ENCODE results near the gene STS. TPM values are rescaled to one million over a fixed set of nuclear protein-coding genes. Genes with fewer than 3 reads are reported as not detected.
A peak's percentile ranks its signal among the peaks of the same experiment; 100 is the strongest.

The STS gene
- total and polyA plus RNA-seq, 3 experiments from 2014 or later, result 1.7 to 2.1 (median 1.9) TPM

DNA sequence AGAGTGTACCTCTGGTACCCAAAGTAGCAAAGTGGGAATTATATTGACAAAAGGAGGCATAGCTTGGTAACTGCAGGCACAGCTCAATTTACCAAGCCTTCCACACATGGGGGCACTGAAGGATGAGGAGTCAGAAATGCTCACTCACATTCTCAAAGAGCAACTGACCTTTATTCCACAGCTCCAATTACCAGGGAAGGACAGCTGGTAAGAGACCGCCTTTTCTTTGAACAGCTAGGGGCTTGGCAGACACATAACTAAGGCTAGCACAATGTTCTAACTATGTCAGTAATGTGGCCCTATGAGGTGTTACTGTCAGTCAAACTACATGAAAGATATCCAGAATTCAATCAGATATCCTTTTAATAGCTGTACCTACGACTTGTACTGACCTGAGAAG is 20.5 kb upstream of the STS start:
- CTCF ChIA-PET, result no interaction called here

DNA sequence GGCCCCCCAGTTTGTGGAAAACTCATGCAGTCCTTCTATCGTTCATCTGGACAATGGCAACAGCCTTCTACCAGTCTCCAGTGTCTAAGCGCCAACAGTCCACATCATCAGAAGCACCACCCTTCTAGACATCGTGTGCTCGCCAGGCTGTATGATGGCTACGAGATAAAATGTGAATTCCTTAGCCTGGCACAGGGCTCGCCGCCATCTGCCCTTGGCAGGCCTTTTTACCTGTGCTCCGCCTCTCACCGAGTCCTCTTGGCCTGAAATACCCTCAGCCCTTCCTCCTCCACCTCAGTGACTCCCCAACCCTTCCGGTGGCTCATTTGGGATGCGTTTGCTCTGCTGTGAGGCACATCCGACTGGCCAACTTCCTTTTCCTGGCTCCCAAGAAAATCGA is 15.9 kb upstream of the STS start:
- H3K36me3 ChIP-seq (ENCODE audit: insufficient read depth, low read length), result no peaks in the 10 kb centered on the region
- Mint-ChIP-seq H3K4me1 (peaks cover 32 to 55% (median 42%) of the 10 kb centered on the region in 3 donors), H3K27ac (no peak overlapping the region), H3K36me3 (peaks cover 0 to 3% (median 1%) of the 10 kb centered on the region in 3 donors), H3K4me3 (no peak overlapping the region), H3K9me3 (no peaks in the 10 kb centered on the region), H3K27me3 (no peaks in the 10 kb centered on the region)
- H3K4me3 ChIP-seq (ENCODE audit: low read length), result no peak overlapping the region
- H3K27ac ChIP-seq (ENCODE audit: low read depth, low read length), result no peak overlapping the region
- H3K4me1 ChIP-seq (ENCODE audit: insufficient read depth, low read length), result no peaks in the 10 kb centered on the region
- no peaks in the 10 kb centered on the region for H3K9me3 ChIP-seq (ENCODE audit: low read length)
- no peaks in the 10 kb centered on the region for H3K27me3 ChIP-seq (ENCODE audit: insufficient read depth, low read length, poor library complexity, severe bottlenecking)
- ChIA-PET CTCF (no interaction called here), POLR2A (no interaction called here)
- no peak for DNase-seq

More for the DNA sequence above, 20.5 kb upstream of the STS start:
- Mint-ChIP-seq H3K4me1 (peaks cover 13 to 35% (median 16%) of the 10 kb centered on the region in 3 donors), H3K27ac (peak overlapping the region in 1 of 8 donors; percentile 33), H3K4me3 (no peak overlapping the region), H3K27me3 (no peaks in the 10 kb centered on the region), H3K9me3 (no peaks in the 10 kb centered on the region), H3K36me3 (peaks cover 6 to 17% (median 9%) of the 10 kb centered on the region in 3 donors)
- no peak overlapping the region for H3K27ac ChIP-seq (ENCODE audit: low read depth, low read length)
- no peaks in the 10 kb centered on the region for H3K9me3 ChIP-seq (ENCODE audit: low read length)
- DNase-seq, result no peak
- no peaks in the 10 kb centered on the region for H3K4me1 ChIP-seq (ENCODE audit: insufficient read depth, low read length)
- H3K36me3 ChIP-seq (ENCODE audit: insufficient read depth, low read length), result no peaks in the 10 kb centered on the region
- POLR2A ChIA-PET, result no interaction called here
- no peak overlapping the region for H3K4me3 ChIP-seq (ENCODE audit: low read length)
- H3K27me3 ChIP-seq (ENCODE audit: insufficient read depth, low read length, poor library complexity, severe bottlenecking), result no peaks in the 10 kb centered on the region

DNA sequence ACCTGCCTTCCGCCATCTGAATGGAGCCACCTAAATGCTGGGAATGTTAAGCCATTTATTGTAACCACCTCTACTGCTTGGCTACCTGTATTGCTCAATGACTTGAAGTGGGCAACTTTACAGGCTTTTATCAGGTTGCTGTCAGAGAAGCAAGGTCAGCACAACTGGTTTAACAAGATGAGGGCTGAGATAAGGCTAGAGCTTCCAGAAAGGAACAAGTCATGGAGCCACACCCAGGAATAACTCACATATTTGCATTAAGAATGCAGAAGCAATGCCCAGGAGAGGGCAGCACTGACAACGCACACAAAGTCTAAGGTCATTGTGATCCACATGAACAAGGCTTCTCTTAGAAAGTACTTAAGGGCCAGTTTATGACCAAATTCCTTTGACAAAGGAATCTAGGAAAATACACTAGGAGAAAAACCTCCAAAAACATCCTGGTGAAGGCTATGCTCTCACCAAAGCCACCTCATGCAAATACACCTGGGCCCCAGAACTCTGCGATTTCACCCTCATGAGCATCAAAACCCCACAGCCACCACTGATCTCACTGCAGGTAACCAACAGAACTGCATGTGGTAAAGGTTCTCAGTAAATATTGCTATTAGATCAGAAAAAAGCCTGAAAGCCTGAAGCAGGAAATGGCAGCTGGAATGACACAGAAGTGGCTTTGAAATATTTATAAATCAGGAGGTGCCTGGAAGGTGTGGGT is 15.0 kb upstream of the STS start:
- peak in 2 of 5 donors; percentile 22 to 43 for DNase-seq
- Mint-ChIP-seq H3K4me1 (peaks cover 32 to 55% (median 42%) of the 10 kb centered on the region in 3 donors), H3K4me3 (peak overlapping the region in 1 of 7 donors; percentile 7), H3K36me3 (peaks cover 0 to 3% (median 1%) of the 10 kb centered on the region in 3 donors), H3K27me3 (no peaks in the 10 kb centered on the region), H3K27ac (peak overlapping the region in 6 of 8 donors; percentile 57 to 93 (median 64)), H3K9me3 (no peaks in the 10 kb centered on the region)
- POLR2A ChIA-PET, result no interaction called here
- H3K27me3 ChIP-seq (ENCODE audit: insufficient read depth, low read length, poor library complexity, severe bottlenecking), result no peaks in the 10 kb centered on the region
- no peaks in the 10 kb centered on the region for H3K9me3 ChIP-seq (ENCODE audit: low read length)
- H3K4me1 ChIP-seq (ENCODE audit: insufficient read depth, low read length), result no peaks in the 10 kb centered on the region
- peak overlapping the region; percentile 16 for H3K27ac ChIP-seq (ENCODE audit: low read depth, low read length)
- H3K36me3 ChIP-seq (ENCODE audit: insufficient read depth, low read length), result no peaks in the 10 kb centered on the region
- CTCF ChIA-PET, result no interaction called here
- no peak overlapping the region for H3K4me3 ChIP-seq (ENCODE audit: low read length)

DNA sequence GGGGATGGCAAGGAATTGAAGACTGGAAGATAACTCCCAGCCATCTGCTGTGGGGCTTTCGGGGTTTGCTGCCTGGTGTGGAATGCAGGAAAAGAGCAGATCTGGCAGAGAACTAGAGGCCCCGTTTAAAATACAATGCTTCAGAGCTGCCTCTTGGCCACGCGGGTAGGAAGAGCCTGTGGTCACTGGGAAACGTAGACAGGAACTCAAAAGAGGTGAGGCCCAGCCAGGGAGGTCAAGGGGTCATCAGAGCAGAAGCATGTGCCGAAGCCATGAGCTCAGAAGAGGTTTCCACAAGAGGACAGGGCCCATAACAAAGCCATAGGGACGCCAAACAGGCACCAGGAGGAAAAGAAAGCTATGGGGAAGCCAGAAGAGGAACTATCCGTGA is 14.5 kb upstream of the STS start:
- CTCF ChIA-PET, result no interaction called here
- Mint-ChIP-seq H3K36me3 (peaks cover 0 to 4% (median 1%) of the 10 kb centered on the region in 3 donors), H3K27ac (peak overlapping the region in 7 of 8 donors; percentile 37 to 93 (median 61)), H3K9me3 (peaks cover 0 to 2% (median 0%) of the 10 kb centered on the region in 5 donors), H3K4me1 (peaks cover 34 to 55% (median 46%) of the 10 kb centered on the region in 3 donors), H3K4me3 (peak overlapping the region in 2 of 7 donors; percentile 6 to 20), H3K27me3 (no peaks in the 10 kb centered on the region)
- POLR2A ChIA-PET, result no interaction called here
- DNase-seq, result no peak
- H3K9me3 ChIP-seq (ENCODE audit: low read length), result no peaks in the 10 kb centered on the region
- peak overlapping the region; percentile 16 for H3K27ac ChIP-seq (ENCODE audit: low read depth, low read length)
- H3K27me3 ChIP-seq (ENCODE audit: insufficient read depth, low read length, poor library complexity, severe bottlenecking), result no peaks in the 10 kb centered on the region
- H3K36me3 ChIP-seq (ENCODE audit: insufficient read depth, low read length), result no peaks in the 10 kb centered on the region
- H3K4me1 ChIP-seq (ENCODE audit: insufficient read depth, low read length), result no peaks in the 10 kb centered on the region
- no peak overlapping the region for H3K4me3 ChIP-seq (ENCODE audit: low read length)

DNA sequence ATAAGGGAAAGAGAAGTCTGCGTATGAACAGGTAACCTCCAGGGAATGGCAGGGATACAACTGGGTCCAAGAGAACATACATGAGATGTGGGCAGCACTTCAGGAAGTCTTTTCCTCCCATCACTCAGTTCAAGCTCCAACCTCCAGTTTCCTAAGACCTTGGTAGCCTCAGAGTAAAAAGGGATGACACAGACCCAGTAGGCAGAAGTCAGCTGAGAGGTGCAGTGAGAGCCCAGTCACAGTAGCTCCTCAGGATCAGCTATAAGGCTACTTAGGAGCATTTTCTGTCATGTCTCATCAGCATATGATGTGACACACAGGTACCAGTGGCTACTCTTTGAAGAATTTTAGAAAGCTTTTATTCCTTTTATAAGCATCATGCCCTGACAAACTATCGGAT is 12.5 kb upstream of the STS start:
- no peaks in the 10 kb centered on the region for H3K27me3 Mint-ChIP-seq
- Histone ChIP-seq H3K27me3 (ENCODE audit: insufficient read depth, low read length, poor library complexity, severe bottlenecking) (no peaks in the 10 kb centered on the region), H3K9me3 (ENCODE audit: low read length) (no peaks in the 10 kb centered on the region), H3K4me1 (ENCODE audit: insufficient read depth, low read length) (no peaks in the 10 kb centered on the region), H3K36me3 (ENCODE audit: insufficient read depth, low read length) (no peaks in the 10 kb centered on the region), H3K4me3 (ENCODE audit: low read length) (no peak overlapping the region), H3K27ac (ENCODE audit: low read depth, low read length) (no peak overlapping the region)
- H3K27ac Mint-ChIP-seq, result peak overlapping the region in 2 of 8 donors; percentile 52 to 53
- H3K4me1 Mint-ChIP-seq, result peaks cover 40 to 57% (median 54%) of the 10 kb centered on the region in 3 donors
- no peak overlapping the region for H3K4me3 Mint-ChIP-seq
- H3K36me3 Mint-ChIP-seq, result peaks cover 0 to 7% (median 5%) of the 10 kb centered on the region in 3 donors
- peaks cover 0 to 2% (median 0%) of the 10 kb centered on the region in 5 donors for H3K9me3 Mint-ChIP-seq
- ChIA-PET POLR2A (no interaction called here), CTCF (no interaction called here)
- no peak for DNase-seq

DNA sequence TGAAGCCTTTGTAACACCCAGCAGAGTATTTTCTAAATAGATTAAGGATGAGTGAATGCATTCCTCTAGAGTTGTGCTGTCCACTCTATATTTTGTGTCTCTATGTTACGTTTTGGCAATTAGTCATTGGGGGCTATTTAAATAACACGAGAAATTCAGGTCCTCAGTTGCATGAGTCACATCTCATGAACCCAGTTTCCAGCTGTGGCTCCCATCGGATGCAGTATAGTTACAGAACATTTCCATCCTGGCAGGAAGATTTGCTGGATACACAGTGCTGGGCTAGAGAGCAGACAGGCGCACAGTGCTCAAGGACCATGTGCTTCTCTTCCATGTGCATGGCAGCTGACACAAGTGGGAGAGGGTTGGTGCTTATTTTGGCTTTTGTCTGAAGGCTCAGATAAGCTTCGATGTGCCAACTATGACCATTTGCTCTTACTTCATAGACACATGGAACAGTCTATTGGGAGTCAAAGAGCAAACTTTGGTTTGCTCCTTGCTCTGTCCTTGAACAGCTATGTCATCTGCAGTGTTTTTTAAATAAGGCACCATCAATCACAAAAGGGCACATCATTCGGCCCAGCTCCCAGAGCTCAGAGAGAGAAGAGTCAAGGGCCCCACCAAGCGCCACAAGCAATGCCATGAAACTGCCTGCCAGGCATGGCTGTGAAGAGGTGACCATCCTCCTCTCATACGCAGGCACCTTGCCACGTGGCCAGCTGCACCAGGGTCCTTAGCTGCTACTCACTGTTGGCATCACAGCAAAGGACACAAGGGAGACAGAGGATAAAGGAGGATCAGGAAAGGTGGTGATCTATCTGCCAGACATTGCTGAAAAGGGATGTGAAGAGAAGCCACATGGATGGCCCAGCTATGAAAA is 8.1 kb upstream of the STS start:
- peaks cover 0 to 2% (median 0%) of the 10 kb centered on the region in 5 donors for H3K9me3 Mint-ChIP-seq
- H3K4me1 Mint-ChIP-seq, result peaks cover 30 to 52% (median 49%) of the 10 kb centered on the region in 3 donors
- no peak overlapping the region for H3K27ac ChIP-seq (ENCODE audit: low read depth, low read length)
- no peaks in the 10 kb centered on the region for H3K9me3 ChIP-seq (ENCODE audit: low read length)
- H3K4me3 ChIP-seq (ENCODE audit: low read length), result no peak overlapping the region
- peak overlapping the region in 1 of 8 donors; percentile 20 for H3K27ac Mint-ChIP-seq
- H3K36me3 ChIP-seq (ENCODE audit: insufficient read depth, low read length), result no peaks in the 10 kb centered on the region
- peaks cover 0 to 6% (median 3%) of the 10 kb centered on the region in 3 donors for H3K36me3 Mint-ChIP-seq
- no peak for DNase-seq
- no peaks in the 10 kb centered on the region for H3K27me3 ChIP-seq (ENCODE audit: insufficient read depth, low read length, poor library complexity, severe bottlenecking)
- ChIA-PET POLR2A (interaction anchor here (0.8 kb wide), 1 partner anchor 9 kb away, joined by 6 read pairs; the partner anchor contains the start of gene PUDP), CTCF (no interaction called here)
- no peaks in the 10 kb centered on the region for H3K4me1 ChIP-seq (ENCODE audit: insufficient read depth, low read length)
- H3K4me3 Mint-ChIP-seq, result no peak overlapping the region
- H3K27me3 Mint-ChIP-seq, result no peaks in the 10 kb centered on the region

DNA sequence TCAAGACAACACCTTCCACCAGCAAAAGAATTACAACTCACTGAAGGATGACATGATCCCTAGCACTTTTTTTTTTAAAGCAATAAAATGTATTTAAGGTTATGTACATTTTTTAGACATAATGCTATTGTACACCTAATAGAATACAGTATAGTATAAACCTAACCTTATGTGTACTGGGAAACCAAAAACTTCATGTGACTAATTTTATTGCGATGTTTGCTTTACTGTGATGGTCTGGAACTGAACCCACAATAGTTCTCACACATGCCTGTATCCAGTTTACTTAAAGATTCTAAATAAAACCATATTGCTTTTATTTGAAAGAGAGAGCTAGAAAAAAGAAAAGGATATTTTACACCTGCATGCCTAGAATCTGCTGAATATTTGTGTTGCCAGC is 4.4 kb upstream of the STS start:
- Mint-ChIP-seq H3K4me3 (no peak overlapping the region), H3K36me3 (peaks cover 0 to 8% (median 3%) of the 10 kb centered on the region in 3 donors), H3K27ac (peak overlapping the region in 1 of 8 donors; percentile 52), H3K9me3 (no peaks in the 10 kb centered on the region), H3K27me3 (no peaks in the 10 kb centered on the region), H3K4me1 (peaks cover 31 to 58% (median 49%) of the 10 kb centered on the region in 3 donors)
- H3K4me3 ChIP-seq (ENCODE audit: low read length), result no peak overlapping the region
- POLR2A ChIA-PET, result no interaction called here
- H3K36me3 ChIP-seq (ENCODE audit: insufficient read depth, low read length), result no peaks in the 10 kb centered on the region
- H3K27ac ChIP-seq (ENCODE audit: low read depth, low read length), result no peak overlapping the region
- H3K27me3 ChIP-seq (ENCODE audit: insufficient read depth, low read length, poor library complexity, severe bottlenecking), result no peaks in the 10 kb centered on the region
- CTCF ChIA-PET, result no interaction called here
- DNase-seq, result no peak
- H3K4me1 ChIP-seq (ENCODE audit: insufficient read depth, low read length), result no peaks in the 10 kb centered on the region
- H3K9me3 ChIP-seq (ENCODE audit: low read length), result no peaks in the 10 kb centered on the region
